ENCODE measurements around the gene LRMDA. TPM values are rescaled to one million over a fixed set of nuclear protein-coding genes. Genes with fewer than 3 reads are reported as not detected.
"Not testable (repeated sequence)": the region's sequence is repeated elsewhere in the genome, so short reads cannot be mapped to it uniquely, and the experiment has no call there.

LRMDA gene
- total RNA-seq, 4 donors from 2014 or later, result 12.0 to 15.9 (median 13.9) TPM

- TF ChIP-seq CTCF (IDR thresholded peaks at IDR 0.05), result no peak
- DNase-seq (ENCODE audit: low spot score), result no peak
- ATAC-seq (ENCODE audit: low FRiP score), result no peak
Observed at GRCh38 chr10:75743291-75743778, 311.9 kb downstream of the LRMDA start.

GRCh38 chr10:75744261-75744660, 312.8 kb downstream of the LRMDA start:
- DNase-seq (ENCODE audit: low spot score), result no peak
- no peak for ATAC-seq (ENCODE audit: low FRiP score)
- no peak for TF ChIP-seq CTCF (IDR thresholded peaks at IDR 0.05)

GRCh38 chr10:75746356-75746755, 314.9 kb downstream of the LRMDA start:
- DNase-seq (ENCODE audit: low spot score), result no peak
- TF ChIP-seq CTCF (IDR thresholded peaks at IDR 0.05), result no peak
- no peak for ATAC-seq (ENCODE audit: low FRiP score)

GRCh38 chr10:75750093-75750875, 318.9 kb downstream of the LRMDA start:
- not testable (repeated sequence) for ATAC-seq (ENCODE audit: low FRiP score); DNase-seq (ENCODE audit: low spot score)

GRCh38 chr10:75751232-75751631, 319.8 kb downstream of the LRMDA start:
- TF ChIP-seq CTCF (IDR thresholded peaks at IDR 0.05), result no peak

GRCh38 chr10:75753621-75754020, 322.2 kb downstream of the LRMDA start:
- no peak for DNase-seq (ENCODE audit: low spot score)
- ATAC-seq (ENCODE audit: low FRiP score), result no peak
- TF ChIP-seq CTCF (IDR thresholded peaks at IDR 0.05), result no peak

More at GRCh38 chr10:75751232-75751631, 319.8 kb downstream of the LRMDA start:
- no peak for ATAC-seq (ENCODE audit: low FRiP score)
- DNase-seq (ENCODE audit: low spot score), result no peak

GRCh38 chr10:75754096-75754831, 322.8 kb downstream of the LRMDA start:
- TF ChIP-seq CTCF (IDR thresholded peaks at IDR 0.05), result no peak
- no peak for DNase-seq (ENCODE audit: low spot score)
- no peak for ATAC-seq (ENCODE audit: low FRiP score)

Data from omental fat pad (tissue), 4 donors.